ENCODE data around the gene FHOD3. TPM values are rescaled to one million over a fixed set of nuclear protein-coding genes. Genes with fewer than 3 reads are reported as not detected.

The FHOD3 gene
- total RNA-seq, 1 donor from 2014 or later, result 8.9 TPM

DNA sequence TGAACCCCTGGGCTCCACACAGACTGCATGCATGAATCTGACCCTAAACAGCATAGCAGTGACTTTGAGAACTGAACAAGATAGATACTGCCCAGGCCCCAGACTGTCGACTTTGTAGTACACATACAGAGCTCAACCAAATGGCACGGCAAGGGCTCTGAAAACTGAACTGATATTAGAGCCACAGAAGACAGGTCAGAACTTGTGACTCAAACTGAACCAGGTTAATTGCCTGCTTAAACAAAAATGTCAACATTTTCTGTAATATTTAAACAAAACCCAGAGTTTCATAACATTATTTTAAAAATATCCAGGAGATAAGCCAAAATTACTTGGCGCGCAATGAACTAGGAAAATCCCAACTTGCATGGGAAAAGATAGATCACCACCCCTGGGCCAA is 271.0 kb downstream of the FHOD3 start:
- Mint-ChIP-seq H3K9me3 (ENCODE audit: low read depth) (no peaks in the 10 kb centered on the region), H3K27me3 (ENCODE audit: low read depth) (peaks cover 15% of the 10 kb centered on the region), H3K27ac (ENCODE audit: unreplicated experiment) (no peak overlapping the region), H3K4me1 (ENCODE audit: low read depth) (peaks cover 6% of the 10 kb centered on the region), H3K4me3 (ENCODE audit: unreplicated experiment) (no peak overlapping the region), H3K36me3 (ENCODE audit: low read depth) (no peaks in the 10 kb centered on the region)
- no peak for TF ChIP-seq CTCF (IDR thresholded peaks at IDR 0.05)
- DNase-seq (ENCODE audit: low spot score), result no peak

GRCh38 chr18:36572135-36572856 is 274.8 kb downstream of the FHOD3 start:
- Mint-ChIP-seq H3K9me3 (ENCODE audit: low read depth) (no peaks in the 10 kb centered on the region), H3K27ac (ENCODE audit: unreplicated experiment) (no peak overlapping the region), H3K4me1 (ENCODE audit: low read depth) (peaks cover 6% of the 10 kb centered on the region), H3K4me3 (ENCODE audit: unreplicated experiment) (no peak overlapping the region), H3K36me3 (ENCODE audit: low read depth) (no peaks in the 10 kb centered on the region), H3K27me3 (ENCODE audit: low read depth) (peaks cover 12% of the 10 kb centered on the region)
- peak; percentile 91 for TF ChIP-seq CTCF (IDR thresholded peaks at IDR 0.05)
- DNase-seq (ENCODE audit: low spot score), result no peak

- DNase-seq (ENCODE audit: low spot score), result no peak
- Mint-ChIP-seq H3K9me3 (ENCODE audit: low read depth) (peaks cover 2% of the 10 kb centered on the region), H3K4me1 (ENCODE audit: low read depth) (peaks cover 30% of the 10 kb centered on the region), H3K27ac (ENCODE audit: unreplicated experiment) (no peak overlapping the region), H3K4me3 (ENCODE audit: unreplicated experiment) (no peak overlapping the region), H3K36me3 (ENCODE audit: low read depth) (peaks cover 7% of the 10 kb centered on the region), H3K27me3 (ENCODE audit: low read depth) (no peaks in the 10 kb centered on the region)
- TF ChIP-seq CTCF (IDR thresholded peaks at IDR 0.05), result no peak
These were observed 278.8 kb downstream of the FHOD3 start for GRCh38 chr18:36576339-36576738.

- Mint-ChIP-seq H3K4me3 (ENCODE audit: unreplicated experiment) (no peak overlapping the region), H3K36me3 (ENCODE audit: low read depth) (peaks cover 8% of the 10 kb centered on the region), H3K9me3 (ENCODE audit: low read depth) (peaks cover 2% of the 10 kb centered on the region), H3K27me3 (ENCODE audit: low read depth) (no peaks in the 10 kb centered on the region), H3K27ac (ENCODE audit: unreplicated experiment) (peak overlapping the region; percentile 91), H3K4me1 (ENCODE audit: low read depth) (peaks cover 23% of the 10 kb centered on the region)
- no peak for TF ChIP-seq CTCF (IDR thresholded peaks at IDR 0.05)
- DNase-seq (ENCODE audit: low spot score), result no peak
These were observed 281.6 kb downstream of the FHOD3 start for GRCh38 chr18:36578871-36579710.

DNA sequence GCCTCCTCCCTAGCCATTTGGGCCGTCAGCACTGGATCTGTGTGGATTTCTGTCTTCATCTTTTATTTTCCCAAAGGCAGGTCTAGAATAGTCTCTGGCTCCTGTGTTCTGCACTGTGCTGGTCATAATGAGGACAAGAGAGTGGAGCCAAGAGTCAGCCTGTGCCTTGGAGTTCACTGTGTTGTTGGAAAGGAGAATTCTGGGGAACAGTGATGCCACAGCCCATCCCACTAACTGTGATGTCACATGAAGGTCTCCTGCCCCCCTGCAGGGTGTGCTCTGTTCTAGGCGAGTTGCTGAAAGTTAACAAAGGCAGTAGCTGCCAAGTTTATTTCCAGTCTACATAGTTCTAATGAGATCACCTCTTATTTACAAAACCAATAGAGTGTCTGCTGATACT is 282.8 kb downstream of the FHOD3 start:
- DNase-seq (ENCODE audit: low spot score), result no peak
- Mint-ChIP-seq H3K9me3 (ENCODE audit: low read depth) (peaks cover 2% of the 10 kb centered on the region), H3K36me3 (ENCODE audit: low read depth) (peaks cover 8% of the 10 kb centered on the region), H3K4me1 (ENCODE audit: low read depth) (peaks cover 27% of the 10 kb centered on the region), H3K27me3 (ENCODE audit: low read depth) (no peaks in the 10 kb centered on the region), H3K4me3 (ENCODE audit: unreplicated experiment) (no peak overlapping the region), H3K27ac (ENCODE audit: unreplicated experiment) (peak overlapping the region; percentile 23)
- no peak for TF ChIP-seq CTCF (IDR thresholded peaks at IDR 0.05)

All from chondrocyte (in vitro differentiated cells).